Endothelial cell of umbilical vein (primary cell): ENCODE results near the gene STAT4. TPM values are rescaled to one million over a fixed set of nuclear protein-coding genes. Genes with fewer than 3 reads are reported as not detected.

Experiments
- BruUV-seq: library from RNA; stranded (reverse); fragments of 400-500 nt; replicated peaks from 2 replicates; lab custom pipeline; 2021; lab: Mats Ljungman, UMichigan
- CTCF ChIA-PET: fragments of 300-600, 350-600 bp; sonication (Branson Sonifier 250); formaldehyde crosslinking; loops from one replicate; lab custom pipeline; 2021; ENCODE audit warnings: antibody characterized with exemption, inconsistent platforms; lab: Charles Lee
- POLR2A ChIA-PET: fragments of 300-600, 350-600 bp; sonication (Branson Sonifier 250); formaldehyde crosslinking; loops from one replicate; lab custom pipeline; 2021; ENCODE audit warnings: antibody characterized with exemption, inconsistent platforms; lab: Charles Lee
- DNase-seq: peaks from one replicate; pipeline ENCODE4 v3.0.0-alpha.2; 2011; ENCODE audit warnings: low read depth, low spot score
- FAIRE-seq: peaks from 2 replicates; lab custom pipeline; 2011; peaks lifted over from hg19 to GRCh38; lab: Jason Lieb, UNC
- H2AFZ ChIP-seq: 2 replicates; pipeline ENCODE4 v1.6.0; 2012; ENCODE audit warnings: low read depth, low read length, control low read depth, inconsistent platforms
- H3K27ac ChIP-seq: 2 replicates; pipeline ENCODE4 v1.5.1; 2011; ENCODE audit warnings: low read depth, mild to moderate bottlenecking, control low read depth, low read length, moderate library complexity; ENCODE audit not compliant: insufficient read depth
- H3K27me3 ChIP-seq, 2 experiments: 2 replicates each; pipeline versions ENCODE4 v1.6.0 to v1.6.1; 2011; ENCODE audit warnings: low read length in 2 of 2, mixed read lengths in 1 of 2; ENCODE audit not compliant: control insufficient read depth in 2 of 2, insufficient read depth in 2 of 2
- H3K36me3 ChIP-seq, 2 experiments: 2 replicates in 1 of 2; 3 replicates in 1 of 2; pipeline ENCODE4 v1.5.1; 2011; ENCODE audit warnings: low read length in 2 of 2, mild to moderate bottlenecking in 1 of 2, moderate library complexity in 1 of 2; ENCODE audit not compliant: control insufficient read depth in 2 of 2, insufficient read depth in 2 of 2; ENCODE audit errors: extremely low read depth in 1 of 2
- H3K4me1 ChIP-seq: 3 replicates; pipeline ENCODE4 v1.5.1; 2011; ENCODE audit warnings: mild to moderate bottlenecking, low read length; ENCODE audit not compliant: control insufficient read depth, insufficient read depth; ENCODE audit errors: extremely low read depth
- H3K4me2 ChIP-seq: 2 replicates; pipeline ENCODE4 v1.6.1; 2011; ENCODE audit warnings: low read length, control low read depth, mixed read lengths; ENCODE audit not compliant: insufficient read depth
- H3K4me3 ChIP-seq, 3 experiments: fragments of 200-600 bp in 1 of 3; sonication (generic), shearing (Covaris generic) in 1 of 3; replicated peaks in 1 of 3; 2 replicates each; pipeline ENCODE4 v1.5.1; 2011 to 2016; ENCODE audit warnings: control low read depth in 3 of 3, low read length in 3 of 3, mild to moderate bottlenecking in 2 of 3, inconsistent platforms in 1 of 3, low read depth in 1 of 3, moderate library complexity in 1 of 3; ENCODE audit not compliant: insufficient read depth in 1 of 3
- H3K79me2 ChIP-seq: 2 replicates; pipeline ENCODE4 v1.6.0; 2012; ENCODE audit warnings: low read length, inconsistent platforms; ENCODE audit not compliant: control insufficient read depth, insufficient read depth
- H3K9ac ChIP-seq: replicated peaks from 2 replicates; pipeline ENCODE3; 2011; ENCODE audit warnings: low read length, control low read depth; ENCODE audit not compliant: insufficient read depth; ENCODE audit errors: extremely low read depth
- H3K9me1 ChIP-seq: replicated peaks from 3 replicates; pipeline ENCODE4 v1.6.0; 2011; ENCODE audit warnings: mild to moderate bottlenecking, low read length; ENCODE audit not compliant: control insufficient read depth, insufficient read depth; ENCODE audit errors: extremely low read depth
- H3K9me3 ChIP-seq: replicated peaks from 2 replicates; pipeline ENCODE4 v1.5.1; 2012; ENCODE audit warnings: low read length, inconsistent platforms; ENCODE audit not compliant: control insufficient read depth, insufficient read depth
- H4K20me1 ChIP-seq: replicated peaks from 2 replicates; pipeline ENCODE3; 2011; ENCODE audit warnings: mild to moderate bottlenecking, low read length; ENCODE audit not compliant: control insufficient read depth, insufficient read depth; ENCODE audit errors: extremely low read depth
- EZH2 ChIP-seq: IDR thresholded peaks from 2 replicates; pipeline ENCODE4 v1.6.1; 2012; ENCODE audit warnings: borderline replicate concordance, low read depth, mild to moderate bottlenecking, moderate library complexity, low read length, inconsistent platforms; ENCODE audit not compliant: severe bottlenecking
- FOS ChIP-seq: IDR thresholded peaks from 2 replicates; pipeline ENCODE4 v1.6.1; 2011; ENCODE audit warnings: mild to moderate bottlenecking, low read length, moderate library complexity, borderline replicate concordance; ENCODE audit not compliant: insufficient read depth
- JUN ChIP-seq: IDR thresholded peaks from 2 replicates; pipeline ENCODE4 v1.6.1; 2011; ENCODE audit warnings: borderline replicate concordance, low read depth; ENCODE audit not compliant: insufficient read length, insufficient read depth
- MAX ChIP-seq: IDR thresholded peaks from 2 replicates; pipeline ENCODE4 v1.6.1; 2011; ENCODE audit not compliant: insufficient read depth, insufficient read length
- MYC ChIP-seq: IDR thresholded peaks from one replicate; pipeline ENCODE4 v1.6.1; 2011; ENCODE audit warnings: mild to moderate bottlenecking, low read depth, low read length
- POLR2A ChIP-seq: IDR thresholded peaks from 2 replicates; pipeline ENCODE4 v1.6.1; 2012; ENCODE audit warnings: low read depth, mild to moderate bottlenecking, control low read depth, low read length
- dilution Hi-C: fragments of 300-500 bp; cut with MboI; formaldehyde crosslinking; loops from one replicate; pipeline ENCODE4 v1.15.0; 2019; ENCODE audit warnings: low sequenced_read_pairs; ENCODE audit not compliant: extremely low pct_ligation_motif_present
- intact Hi-C: fragments of 100-400 bp; cut with micrococcal nuclease; formaldehyde crosslinking; loops from one replicate; pipeline ENCODE4 v1.10.0; 2022
- polyA plus RNA-seq, 4 experiments: library from polyadenylated mRNA; depleted of rRNA in 3 of 4; stranded (reverse) in 3 of 4; unstranded in 1 of 4; fragments of >200 nt; gene quantifications; 2 replicates each; pipeline versions ENCODE4 v1.2.1 to v1.2.3, GENCODE V29; 2011 to 2012; ENCODE audit warnings: missing spikeins in 1 of 4
- total RNA-seq: library from RNA; stranded (reverse); gene quantifications from 2 replicates; pipeline ENCODE4 v1.2.3, GENCODE V29; 2021

STAT4 gene
- total and polyA plus RNA-seq, 2 donors (not counting 3 experiments of a cell fraction or from before 2014, with no cell fraction given), result 0.46 to 1.2 TPM

GRCh38 chr2:191176305-191176704, 25.5 kb upstream of the STAT4 start:
- FAIRE-seq, result no peak
- no peak overlapping the region for H3K27ac ChIP-seq
- no peak overlapping the region for H2AFZ ChIP-seq
- H3K36me3 ChIP-seq, result no peaks in the 10 kb centered on the region
- no peaks in the 10 kb centered on the region for H3K79me2 ChIP-seq
- no peaks in the 10 kb centered on the region for H3K27me3 ChIP-seq
- H3K9ac ChIP-seq, result no peak overlapping the region
- no peaks in the 10 kb centered on the region for H3K9me3 ChIP-seq
- peaks cover 4% of the 10 kb centered on the region for H3K4me1 ChIP-seq
- dilution Hi-C loops, result no loop called here
- H4K20me1 ChIP-seq, result no peaks in the 10 kb centered on the region
- DNase-seq, result no peak
- no TSS peak for BruUV-seq
- POLR2A ChIA-PET, result no interaction called here
- no peak overlapping the region for H3K4me2 ChIP-seq
- CTCF ChIA-PET, result interaction anchor here (1.0 to 1.5 kb wide), 2 partner anchors 10 to 42 kb away, joined by 3 read pairs; no protein-coding TSS in a partner anchor
- no peaks in the 10 kb centered on the region for H3K9me1 ChIP-seq
- H3K4me3 ChIP-seq, result no peak overlapping the region
- TF ChIP-seq POLR2A (no peak), EZH2 (no peak), MAX (no peak), FOS (no peak)
- intact Hi-C loops, result no loop called here

- H3K4me3 ChIP-seq, result no peak overlapping the region
- no peaks in the 10 kb centered on the region for H4K20me1 ChIP-seq
- TF ChIP-seq EZH2 (no peak), FOS (no peak), POLR2A (no peak), MYC (no peak), JUN (no peak)
- H3K36me3 ChIP-seq, result no peaks in the 10 kb centered on the region
- H3K9ac ChIP-seq, result no peak overlapping the region
- H3K9me3 ChIP-seq, result no peaks in the 10 kb centered on the region
- H3K4me2 ChIP-seq, result no peak overlapping the region
- no peaks in the 10 kb centered on the region for H3K27me3 ChIP-seq
- dilution Hi-C loops, result no loop called here
- H3K4me1 ChIP-seq, result peaks cover 9% of the 10 kb centered on the region
- ChIA-PET CTCF (interaction anchor here (1.0 to 3.7 kb wide), 4 partner anchors 43 to 351 kb away, joined by 3 to 20 read pairs (median 3); no protein-coding TSS in a partner anchor), POLR2A (no interaction called here)
- FAIRE-seq (no peak), DNase-seq (no peak)
- no peaks in the 10 kb centered on the region for H3K79me2 ChIP-seq
- intact Hi-C loops, result no loop called here
- BruUV-seq, result no TSS peak
- H3K9me1 ChIP-seq, result no peaks in the 10 kb centered on the region
- H3K27ac ChIP-seq, result no peak overlapping the region
- H2AFZ ChIP-seq, result no peak overlapping the region
Measured at GRCh38 chr2:191174442-191174841, 23.6 kb upstream of the STAT4 start.
